GM23338 (cell line): Measurements from ENCODE around the gene SLC13A4. TPM values are rescaled to one million over a fixed set of nuclear protein-coding genes. Genes with fewer than 3 reads are reported as not detected.

Source experiments
- ATAC-seq: fragments of 200-7000 bp; cut with Tn5 transposase; 3 replicates; pipeline ENCODE4 v1.9.1; 2020
- DNase-seq: peaks from one replicate; pipeline ENCODE4 v3.0.0-alpha.2; 2015; ENCODE audit warnings: low spot score
- H2AFZ ChIP-seq: fragments of 200-600 bp; sonication (generic); 2 replicates; pipeline ENCODE4 v1.8.0; 2016; ENCODE audit warnings: antibody characterized with exemption, mild to moderate bottlenecking, moderate library complexity
- H3F3A ChIP-seq: fragments of 200-600 bp; sonication (generic); replicated peaks from 2 replicates; pipeline ENCODE4 v1.8.0; 2017; ENCODE audit warnings: antibody characterized with exemption, mixed run types, low read depth
- H3K27ac ChIP-seq: fragments of 200-600 bp; sonication (generic); 2 replicates; pipeline ENCODE4 v1.6.1; 2016; ENCODE audit warnings: low read depth
- H3K27me3 ChIP-seq: fragments of 200-600 bp; sonication (generic); 2 replicates; pipeline ENCODE4 v1.8.0; 2016; ENCODE audit warnings: mild to moderate bottlenecking, mixed run types, moderate library complexity; ENCODE audit not compliant: insufficient read depth
- H3K36me3 ChIP-seq: fragments of 200-600 bp; sonication (generic); 2 replicates; pipeline ENCODE4 v1.8.0; 2016; ENCODE audit warnings: mild to moderate bottlenecking; ENCODE audit not compliant: insufficient read depth
- H3K4me1 ChIP-seq: fragments of 200-600 bp; sonication (generic); 2 replicates; pipeline ENCODE4 v1.8.0; 2016; ENCODE audit warnings: mild to moderate bottlenecking, moderate library complexity; ENCODE audit not compliant: insufficient read depth
- H3K4me2 ChIP-seq: fragments of 200-600 bp; sonication (generic); 2 replicates; pipeline ENCODE4 v1.7.1; 2017; ENCODE audit warnings: mixed run types
- H3K4me3 ChIP-seq: fragments of 200-600 bp; sonication (generic); 2 replicates; pipeline ENCODE4 v1.6.1; 2016; ENCODE audit warnings: mixed run types
- H3K79me2 ChIP-seq: fragments of 200-600 bp; sonication (generic); replicated peaks from 2 replicates; pipeline ENCODE4 v1.8.0; 2017; ENCODE audit warnings: mild to moderate bottlenecking; ENCODE audit not compliant: insufficient read depth
- H3K9me2 ChIP-seq: fragments of 200-600 bp; sonication (generic); 2 replicates; pipeline ENCODE4 v1.8.0; 2017; ENCODE audit not compliant: insufficient read depth
- H4K20me1 ChIP-seq: fragments of 200-600 bp; sonication (generic); replicated peaks from 2 replicates; pipeline ENCODE4 v1.8.0; 2017; ENCODE audit warnings: mild to moderate bottlenecking; ENCODE audit not compliant: insufficient read depth
- H3K27ac Mint-ChIP-seq: 2 replicates; pipeline ENCODE4 v1.8.0; 2020; ENCODE audit warnings: inconsistent platforms, mild to moderate bottlenecking, moderate library complexity, mixed read lengths
- H3K27me3 Mint-ChIP-seq: 3 replicates; pipeline ENCODE4 v1.8.0; 2022; ENCODE audit warnings: low read depth, mild to moderate bottlenecking, moderate library complexity, mixed read lengths, inconsistent platforms; ENCODE audit not compliant: insufficient read depth, poor library complexity
- H3K36me3 Mint-ChIP-seq: 3 replicates; pipeline ENCODE4 v1.8.0; 2021; ENCODE audit warnings: low read depth, mild to moderate bottlenecking, inconsistent platforms, moderate library complexity, mixed read lengths
- H3K4me1 Mint-ChIP-seq: 3 replicates; pipeline ENCODE4 v1.8.0; 2020; ENCODE audit warnings: mild to moderate bottlenecking, inconsistent platforms, mixed read lengths
- H3K4me3 Mint-ChIP-seq: 3 replicates; pipeline ENCODE4 v1.8.0; 2021; ENCODE audit warnings: moderate library complexity, mild to moderate bottlenecking, inconsistent platforms, mixed read lengths
- H3K9me3 Mint-ChIP-seq: 3 replicates; pipeline ENCODE4 v1.8.0; 2020; ENCODE audit warnings: moderate library complexity, mild to moderate bottlenecking, inconsistent platforms, mixed read lengths
- CREB1 ChIP-seq: fragments of 250-450 bp; sonication (Bioruptor Pico); IDR thresholded peaks from 2 replicates; pipeline ENCODE4 v1.5.0; 2020; ENCODE audit warnings: low read depth, mild to moderate bottlenecking, moderate library complexity
- CTCF ChIP-seq, 2 experiments: fragments of 200-600 bp in 1 of 2; sonication (generic) in 1 of 2; conservative IDR thresholded peaks; 2 replicates each; pipeline versions ENCODE4 v1.5.1 to v1.6.1; 2016 to 2017; ENCODE audit warnings: antibody characterized with exemption in 2 of 2, low read depth in 2 of 2, mild to moderate bottlenecking in 2 of 2, moderate library complexity in 1 of 2
- EZH2phosphoT487 ChIP-seq: fragments of 200-600 bp; sonication (generic); IDR thresholded peaks from one replicate; pipeline ENCODE4 v1.8.1; 2018; ENCODE audit warnings: antibody characterized with exemption; ENCODE audit not compliant: unreplicated experiment
- JUNB ChIP-seq: IDR thresholded peaks from one replicate; pipeline ENCODE4 v1.6.1; 2016; ENCODE audit warnings: antibody characterized with exemption; ENCODE audit not compliant: unreplicated experiment
- NANOG ChIP-seq: IDR thresholded peaks from 2 replicates; pipeline ENCODE4 v1.6.1; 2016; ENCODE audit warnings: antibody characterized with exemption, borderline replicate concordance
- POLR2AphosphoS5 ChIP-seq: IDR thresholded peaks from 2 replicates; pipeline ENCODE4 v1.6.1; 2016; ENCODE audit warnings: antibody characterized with exemption, low read depth
- REST ChIP-seq: IDR thresholded peaks from one replicate; pipeline ENCODE4 v1.6.1; 2018; ENCODE audit warnings: antibody characterized with exemption; ENCODE audit not compliant: unreplicated experiment
- STAT1 ChIP-seq: IDR thresholded peaks from one replicate; pipeline ENCODE4 v1.6.1; 2016; ENCODE audit warnings: antibody characterized with exemption; ENCODE audit not compliant: unreplicated experiment
- ZNF114 ChIP-seq: fragments of 250-450 bp; sonication (Bioruptor Pico); IDR thresholded peaks from 2 replicates; pipeline ENCODE4 v1.5.0; 2020; ENCODE audit warnings: mild to moderate bottlenecking, moderate library complexity
- ZNF331 ChIP-seq: fragments of 250-450 bp; sonication (Bioruptor Pico); IDR thresholded peaks from 2 replicates; pipeline ENCODE4 v1.5.0; 2020; ENCODE audit warnings: low read depth, mild to moderate bottlenecking, moderate library complexity
- ZNF462 ChIP-seq: fragments of 250-450 bp; sonication (Bioruptor Pico); IDR thresholded peaks from 2 replicates; pipeline ENCODE4 v1.5.0; 2020; ENCODE audit warnings: mild to moderate bottlenecking, moderate library complexity
- polyA plus RNA-seq: library from polyadenylated mRNA; unstranded; fragments of >200 nt; fragmentation: Nextera tagmentation; extraction: Ambion mirVana; gene quantifications from 2 replicates; pipeline ENCODE4 v1.2.1, GENCODE V29; 2016
- total RNA-seq: library from RNA; depleted of rRNA; stranded (reverse); fragments of >200 nt; shearing (Covaris generic); gene quantifications from 2 replicates; pipeline ENCODE4 v1.2.3, GENCODE V29; 2014
- TF ChIP-seq, protein P1 (sequence below): IDR thresholded peaks from 2 replicates; pipeline ENCODE4 v1.6.1; 2016; ENCODE audit warnings: antibody characterized with exemption

SLC13A4 gene
- total and polyA plus RNA-seq, 2 experiments from 2014 or later = 1.7 to 2.3 TPM

DNA sequence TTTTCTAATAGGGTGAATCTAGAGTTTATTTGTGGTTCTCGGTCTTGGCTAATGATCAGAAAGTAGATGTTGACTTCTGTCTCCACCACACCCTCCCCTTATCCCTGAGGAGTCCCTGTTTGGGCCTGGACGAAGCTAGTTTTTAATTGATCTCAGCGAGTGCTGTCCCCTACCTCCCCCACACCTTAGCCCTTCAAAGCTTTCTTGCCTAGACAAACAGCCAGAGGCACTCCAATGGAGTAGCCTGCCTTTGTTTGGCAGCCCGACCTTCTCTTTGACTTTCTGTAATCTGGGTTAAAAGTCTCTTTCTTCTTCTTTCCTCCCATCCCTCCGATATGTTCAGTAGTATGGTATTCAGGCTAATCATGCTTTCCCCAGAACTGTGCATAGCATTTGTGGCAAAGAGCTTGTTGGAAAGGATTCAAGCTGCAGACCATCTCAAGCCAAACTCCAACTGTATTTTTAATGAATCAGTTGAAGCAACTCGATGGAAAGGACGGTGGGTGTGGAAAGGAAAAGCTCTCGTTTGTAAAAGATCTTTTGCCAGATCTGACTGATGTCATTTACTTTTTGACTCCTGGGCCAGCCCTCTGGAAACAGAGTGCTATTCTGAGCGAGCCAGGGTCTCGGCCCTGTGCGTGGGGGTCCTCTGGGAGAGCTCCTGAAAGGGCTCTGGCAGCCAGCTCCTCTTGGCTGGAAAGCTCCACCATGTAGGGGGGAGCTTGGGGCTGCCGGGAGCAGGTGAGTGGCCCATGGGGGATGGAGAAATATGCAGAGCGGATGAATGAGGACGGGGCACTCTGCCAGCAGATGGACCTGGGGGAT is 16.1 kb upstream of the SLC13A4 start:
- no peaks in the 10 kb centered on the region for H3K27me3 ChIP-seq
- no peaks in the 10 kb centered on the region for H3K36me3 ChIP-seq
- no peak for DNase-seq
- peak; percentile 40; the same call in 2 of the 3 replicates for ATAC-seq
- H3K4me2 ChIP-seq = no peak overlapping the region
- Mint-ChIP-seq H3K4me1 (peaks cover 13% of the 10 kb centered on the region), H3K27ac (no peak overlapping the region; the same call in 1 of the 2 replicates), H3K9me3 (no peaks in the 10 kb centered on the region), H3K27me3 (peaks cover 6% of the 10 kb centered on the region), H3K4me3 (no peak overlapping the region), H3K36me3 (no peaks in the 10 kb centered on the region)
- no peaks in the 10 kb centered on the region for H3F3A ChIP-seq
- no peaks in the 10 kb centered on the region for H3K79me2 ChIP-seq
- no peaks in the 10 kb centered on the region for H4K20me1 ChIP-seq
- peaks cover 9% of the 10 kb centered on the region; the same call in 1 of the 2 replicates for H3K4me1 ChIP-seq
- peak overlapping the region; percentile 79 for H2AFZ ChIP-seq
- no peak overlapping the region for H3K4me3 ChIP-seq
- H3K27ac ChIP-seq = no peak overlapping the region
- TF ChIP-seq CTCF (conservative IDR thresholded peaks at IDR 0.05; ENCODE audit: low read depth in 2 of 2) (no peak), ZNF462 (no peak), ZNF331 (no peak), ZNF114 (CRISPR knock-in tag) (no peak), JUNB (no peak), REST (no peak), CREB1 (CRISPR knock-in tag) (no peak), STAT1 (no peak), EZH2phosphoT487 (no peak), POLR2AphosphoS5 (no peak), NANOG (no peak)
- TF ChIP-seq, protein P1, sequence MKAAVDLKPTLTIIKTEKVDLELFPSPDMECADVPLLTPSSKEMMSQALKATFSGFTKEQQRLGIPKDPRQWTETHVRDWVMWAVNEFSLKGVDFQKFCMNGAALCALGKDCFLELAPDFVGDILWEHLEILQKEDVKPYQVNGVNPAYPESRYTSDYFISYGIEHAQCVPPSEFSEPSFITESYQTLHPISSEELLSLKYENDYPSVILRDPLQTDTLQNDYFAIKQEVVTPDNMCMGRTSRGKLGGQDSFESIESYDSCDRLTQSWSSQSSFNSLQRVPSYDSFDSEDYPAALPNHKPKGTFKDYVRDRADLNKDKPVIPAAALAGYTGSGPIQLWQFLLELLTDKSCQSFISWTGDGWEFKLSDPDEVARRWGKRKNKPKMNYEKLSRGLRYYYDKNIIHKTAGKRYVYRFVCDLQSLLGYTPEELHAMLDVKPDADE = no peak
- no peaks in the 10 kb centered on the region for H3K9me2 ChIP-seq
